ENCODE data around the gene EBI3. TPM values are rescaled to one million over a fixed set of nuclear protein-coding genes. Genes with fewer than 3 reads are reported as not detected.
"Not testable (repeated sequence)": the region's sequence is repeated elsewhere in the genome, so short reads cannot be mapped to it uniquely, and the experiment has no call there.

EBI3 gene
- total RNA-seq, 6 experiments from 2014 or later = 0.73 to 4.1 (median 2.0) TPM

DNA sequence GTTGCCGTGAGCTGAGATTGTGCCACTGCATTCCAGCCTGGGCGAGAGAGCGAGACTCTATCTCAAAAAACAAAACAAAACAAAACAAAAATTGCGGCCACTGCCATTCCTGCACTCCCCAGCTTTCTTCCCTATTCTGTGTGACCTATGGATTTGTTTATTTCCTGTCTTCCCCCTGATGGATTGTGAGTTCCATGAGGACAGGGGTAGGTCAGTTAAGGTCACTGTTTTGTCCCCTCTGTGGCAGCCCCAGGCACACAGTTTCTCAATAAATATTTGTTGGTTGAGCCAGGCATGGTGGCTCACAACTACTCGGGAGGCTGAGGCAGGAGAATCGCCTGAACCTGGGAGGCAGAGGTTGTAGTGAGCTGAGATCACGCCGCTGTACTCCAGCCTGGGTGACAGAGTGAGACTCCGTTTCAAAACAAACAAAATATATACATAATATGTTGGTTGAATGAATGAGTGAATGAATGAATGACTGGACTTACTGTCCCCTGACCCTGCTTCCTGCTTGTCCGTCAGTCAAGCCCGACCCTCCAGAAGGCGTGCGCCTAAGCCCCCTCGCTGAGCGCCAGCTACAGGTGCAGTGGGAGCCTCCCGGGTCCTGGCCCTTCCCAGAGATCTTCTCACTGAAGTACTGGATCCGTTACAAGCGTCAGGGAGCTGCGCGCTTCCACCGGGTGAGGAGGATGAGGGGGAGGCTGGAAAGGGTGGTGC is 5.0 kb downstream of the EBI3 start:
- Histone ChIP-seq H3K4me1 (no peaks in the 10 kb centered on the region), H3K36me3 (no peaks in the 10 kb centered on the region), H3K27ac (no peak overlapping the region), H3K4me3 (no peak overlapping the region), H3K9me3 (no peaks in the 10 kb centered on the region), H3K27me3 (no peaks in the 10 kb centered on the region)
- TF ChIP-seq POLR2A (IDR thresholded peaks at IDR 0.05) = no peak
- TF ChIP-seq, protein P1, sequence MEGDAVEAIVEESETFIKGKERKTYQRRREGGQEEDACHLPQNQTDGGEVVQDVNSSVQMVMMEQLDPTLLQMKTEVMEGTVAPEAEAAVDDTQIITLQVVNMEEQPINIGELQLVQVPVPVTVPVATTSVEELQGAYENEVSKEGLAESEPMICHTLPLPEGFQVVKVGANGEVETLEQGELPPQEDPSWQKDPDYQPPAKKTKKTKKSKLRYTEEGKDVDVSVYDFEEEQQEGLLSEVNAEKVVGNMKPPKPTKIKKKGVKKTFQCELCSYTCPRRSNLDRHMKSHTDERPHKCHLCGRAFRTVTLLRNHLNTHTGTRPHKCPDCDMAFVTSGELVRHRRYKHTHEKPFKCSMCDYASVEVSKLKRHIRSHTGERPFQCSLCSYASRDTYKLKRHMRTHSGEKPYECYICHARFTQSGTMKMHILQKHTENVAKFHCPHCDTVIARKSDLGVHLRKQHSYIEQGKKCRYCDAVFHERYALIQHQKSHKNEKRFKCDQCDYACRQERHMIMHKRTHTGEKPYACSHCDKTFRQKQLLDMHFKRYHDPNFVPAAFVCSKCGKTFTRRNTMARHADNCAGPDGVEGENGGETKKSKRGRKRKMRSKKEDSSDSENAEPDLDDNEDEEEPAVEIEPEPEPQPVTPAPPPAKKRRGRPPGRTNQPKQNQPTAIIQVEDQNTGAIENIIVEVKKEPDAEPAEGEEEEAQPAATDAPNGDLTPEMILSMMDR (IDR thresholded peaks at IDR 0.05) = no peak
- WGBS (ENCODE audit: insufficient coverage, low coverage, low lambda C conversion rate, missing lambda C conversion rate) = 47% methylated on average over 16 of the region's 21 CpGs
- ATAC-seq (no peak), DNase-seq (no peak)
- intact Hi-C loops (cut with DNase I) = no loop called here

DNA sequence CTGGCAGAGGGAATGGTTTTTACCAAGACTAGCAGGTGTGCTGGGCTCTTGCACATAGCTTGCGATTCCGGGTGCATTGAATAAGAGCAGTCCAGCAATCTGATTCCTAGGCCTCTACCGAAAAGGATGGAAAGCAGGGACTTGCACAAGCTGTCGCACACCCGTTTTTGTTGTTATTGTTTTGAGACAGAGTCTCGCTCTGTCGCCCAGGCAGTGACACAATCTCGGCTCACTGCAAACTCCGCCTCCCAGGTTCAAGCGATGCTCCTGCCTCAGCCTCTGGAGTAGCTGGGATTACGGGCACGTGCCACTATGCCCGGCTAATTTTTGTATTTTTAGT is 5.5 kb downstream of the EBI3 start:
- H3K9me3 ChIP-seq = no peaks in the 10 kb centered on the region
- 51% methylated on average over 11 of the region's 13 CpGs for WGBS (ENCODE audit: insufficient coverage, low coverage, low lambda C conversion rate, missing lambda C conversion rate)
- no peak overlapping the region for H3K27ac ChIP-seq
- ATAC-seq (no peak), DNase-seq (no peak)
- intact Hi-C loops (cut with DNase I) = no loop called here
- no peaks in the 10 kb centered on the region for H3K36me3 ChIP-seq
- H3K4me1 ChIP-seq = no peaks in the 10 kb centered on the region
- H3K27me3 ChIP-seq = no peaks in the 10 kb centered on the region
- TF ChIP-seq, protein P1 (IDR thresholded peaks at IDR 0.05) = no peak
- TF ChIP-seq POLR2A (IDR thresholded peaks at IDR 0.05) = no peak
- no peak overlapping the region for H3K4me3 ChIP-seq

DNA sequence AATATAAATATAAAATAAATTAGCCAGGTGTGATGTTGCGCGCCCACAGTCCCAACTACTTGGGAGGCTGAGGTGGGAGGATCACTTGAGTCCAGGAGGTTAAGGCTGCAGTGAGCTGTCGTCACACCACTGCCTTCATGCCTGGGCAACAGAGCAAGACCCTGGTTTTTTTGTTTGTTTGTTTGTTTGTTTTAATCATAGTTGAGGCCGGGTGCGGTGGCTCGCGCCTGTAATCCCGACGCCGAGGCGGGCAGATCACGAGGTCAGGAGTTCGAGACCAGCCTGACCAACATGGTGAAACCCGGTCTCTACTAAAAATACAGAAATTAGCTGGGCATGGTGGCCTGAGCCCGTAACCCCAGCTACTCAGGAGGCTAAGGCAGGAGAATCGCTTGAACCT is 8.2 kb downstream of the EBI3 start:
- not testable (repeated sequence) for ATAC-seq, DNase-seq
- 100% methylated on average over 2 of the region's 16 CpGs for WGBS (ENCODE audit: insufficient coverage, low coverage, low lambda C conversion rate, missing lambda C conversion rate)

DNA sequence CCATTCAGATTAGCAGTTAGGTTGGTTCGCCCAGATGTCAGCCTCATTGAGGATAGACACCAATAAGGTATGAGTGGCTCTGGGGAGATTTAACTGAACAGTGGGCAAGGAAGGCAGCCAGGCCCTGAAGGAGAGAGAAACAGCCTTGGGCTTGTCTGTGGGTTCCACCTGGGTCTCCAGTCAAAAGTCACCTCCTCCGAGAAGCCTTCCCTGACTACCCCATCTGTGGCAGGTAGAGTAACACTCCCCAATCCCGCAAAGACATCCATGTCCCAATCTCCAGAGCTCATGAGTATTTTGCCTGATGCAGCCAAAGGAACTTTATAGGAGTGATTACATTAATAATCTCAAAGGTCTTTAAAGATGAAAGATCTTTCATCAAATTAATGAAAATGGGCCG is 9.5 kb downstream of the EBI3 start:
- no peaks in the 10 kb centered on the region for H3K36me3 ChIP-seq
- H3K27me3 ChIP-seq = no peaks in the 10 kb centered on the region
- no peak overlapping the region for H3K27ac ChIP-seq
- intact Hi-C loops (cut with DNase I) = no loop called here
- TF ChIP-seq, protein P1 (IDR thresholded peaks at IDR 0.05) = no peak
- TF ChIP-seq POLR2A (IDR thresholded peaks at IDR 0.05) = no peak
- no peaks in the 10 kb centered on the region for H3K9me3 ChIP-seq
- no peak for ATAC-seq
- WGBS (ENCODE audit: insufficient coverage, low coverage, low lambda C conversion rate, missing lambda C conversion rate) = 85% methylated on average over 3 of the region's 4 CpGs
- H3K4me1 ChIP-seq = no peaks in the 10 kb centered on the region
- no peak for DNase-seq
- H3K4me3 ChIP-seq = no peak overlapping the region

More for the DNA sequence above, 8.2 kb downstream of the EBI3 start:
- H3K36me3 ChIP-seq; H3K27ac ChIP-seq; H3K27me3 ChIP-seq; intact Hi-C loops (cut with DNase I); H3K9me3 ChIP-seq; H3K4me3 ChIP-seq; H3K4me1 ChIP-seq: not testable (repeated sequence)

DNA sequence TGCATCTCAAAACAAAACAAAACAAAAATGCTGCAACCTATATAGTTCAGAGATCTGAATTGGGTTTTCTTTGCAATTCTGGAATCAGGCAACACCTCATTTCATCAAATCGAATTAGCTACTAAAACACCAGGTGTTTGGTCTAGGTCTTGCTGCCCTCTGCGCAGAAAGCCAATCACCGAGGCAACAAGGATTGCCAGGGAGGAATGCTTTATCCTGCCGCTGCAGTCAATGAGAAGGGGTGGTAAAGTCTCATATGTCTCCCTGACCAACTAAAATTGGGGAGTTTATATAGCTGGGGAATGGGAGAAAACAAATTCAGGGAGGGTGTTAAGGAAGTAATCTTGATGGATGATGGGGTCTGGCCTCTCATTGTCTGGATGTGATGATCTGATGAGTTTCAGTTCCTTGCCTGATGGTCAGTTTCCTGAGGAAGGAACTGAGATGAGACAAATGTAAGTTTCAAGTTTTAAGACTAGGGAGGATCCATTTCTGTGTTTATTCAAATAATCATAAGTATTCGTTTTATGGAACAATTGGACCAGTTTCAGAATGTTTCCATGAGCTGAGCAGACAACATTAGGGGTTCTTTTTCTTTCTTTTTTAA is 12.6 kb downstream of the EBI3 start:
- TF ChIP-seq, protein P1 (IDR thresholded peaks at IDR 0.05) = no peak
- no peak for TF ChIP-seq POLR2A (IDR thresholded peaks at IDR 0.05)
- H3K9me3 ChIP-seq = no peaks in the 10 kb centered on the region
- H3K36me3 ChIP-seq = no peaks in the 10 kb centered on the region
- peaks cover 0 to 4% (median 0%) of the 10 kb centered on the region in 4 donors for H3K4me1 ChIP-seq
- intact Hi-C loops (cut with DNase I) = no loop called here
- DNase-seq (no peak), ATAC-seq (peak in 1 of 4 donors; percentile 4)
- H3K27me3 ChIP-seq = no peaks in the 10 kb centered on the region
- H3K27ac ChIP-seq = no peak overlapping the region
- H3K4me3 ChIP-seq = no peak overlapping the region
- WGBS (ENCODE audit: insufficient coverage, low coverage, low lambda C conversion rate, missing lambda C conversion rate) = 72% methylated on average over 5 of the region's 5 CpGs

DNA sequence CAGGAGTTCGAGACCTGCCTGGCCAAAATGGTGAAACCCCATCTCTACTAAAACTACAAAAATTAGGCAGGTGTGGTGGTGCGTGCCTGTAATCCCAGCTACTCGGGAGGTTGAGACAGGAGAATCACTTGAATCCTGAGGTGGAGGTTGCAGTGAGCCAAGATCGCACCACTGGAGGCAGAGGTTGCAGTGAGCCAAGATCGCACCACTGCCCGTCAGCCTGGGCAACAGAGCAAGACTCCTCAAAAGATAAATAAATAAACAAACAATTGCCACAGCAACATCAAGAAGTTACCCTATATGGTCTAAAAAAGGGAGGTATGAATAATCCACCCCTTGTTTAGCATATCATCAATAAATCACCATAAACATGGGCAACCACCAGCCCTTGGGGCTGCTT is 16.6 kb downstream of the EBI3 start:
- H3K27me3 ChIP-seq; H3K4me3 ChIP-seq; H3K27ac ChIP-seq; ATAC-seq; H3K4me1 ChIP-seq; H3K9me3 ChIP-seq; intact Hi-C loops (cut with DNase I); DNase-seq: not testable (repeated sequence)
- WGBS (ENCODE audit: insufficient coverage, low coverage, low lambda C conversion rate, missing lambda C conversion rate) = 91% methylated on average over 4 of the region's 6 CpGs
- H3K36me3 ChIP-seq = peaks cover 2 to 22% (median 7%) of the 10 kb centered on the region in 4 donors

Measured in right lobe of liver (tissue), 6 donors.